GM12873 (cell line): ENCODE measurements around the gene LSM5.

Experiments
- TF ChIP-seq, protein P1 (sequence below): IDR thresholded peaks from 2 replicates; pipeline ENCODE4 v1.5.1; 2012; ENCODE audit warnings: low read depth, mild to moderate bottlenecking, moderate library complexity, low read length, control low read depth; ENCODE audit not compliant: insufficient read depth; ENCODE audit errors: missing control alignments

Gene LSM5

DNA sequence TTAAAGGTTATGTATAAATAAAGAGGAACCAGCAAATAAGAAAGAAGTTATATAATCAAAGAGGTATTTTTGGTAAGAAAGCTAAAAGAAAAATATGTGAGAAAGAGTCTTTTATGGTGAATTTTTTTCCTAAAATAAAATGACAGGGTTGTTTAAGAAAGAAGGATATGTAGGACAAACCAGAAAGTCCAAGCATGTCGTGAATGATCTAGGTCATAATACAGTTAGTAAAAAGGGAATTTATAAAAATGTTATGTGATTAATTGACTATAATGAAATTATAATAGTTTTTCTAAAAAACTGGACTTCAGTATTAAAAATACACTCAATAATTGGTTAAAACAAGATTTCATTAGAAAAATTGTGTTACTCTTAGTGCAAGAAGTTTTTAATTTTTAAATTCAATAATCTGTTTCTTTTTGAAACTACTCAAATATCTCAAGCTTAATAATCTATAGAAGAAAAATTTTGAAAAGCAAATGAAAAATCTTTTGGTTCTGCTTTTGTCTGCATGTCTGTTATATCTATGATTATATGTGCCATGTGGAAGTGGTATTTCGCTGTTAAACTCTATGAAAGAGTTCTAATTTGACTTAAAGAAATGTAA is 28.5 kb upstream of the LSM5 start:
- TF ChIP-seq, protein P1, sequence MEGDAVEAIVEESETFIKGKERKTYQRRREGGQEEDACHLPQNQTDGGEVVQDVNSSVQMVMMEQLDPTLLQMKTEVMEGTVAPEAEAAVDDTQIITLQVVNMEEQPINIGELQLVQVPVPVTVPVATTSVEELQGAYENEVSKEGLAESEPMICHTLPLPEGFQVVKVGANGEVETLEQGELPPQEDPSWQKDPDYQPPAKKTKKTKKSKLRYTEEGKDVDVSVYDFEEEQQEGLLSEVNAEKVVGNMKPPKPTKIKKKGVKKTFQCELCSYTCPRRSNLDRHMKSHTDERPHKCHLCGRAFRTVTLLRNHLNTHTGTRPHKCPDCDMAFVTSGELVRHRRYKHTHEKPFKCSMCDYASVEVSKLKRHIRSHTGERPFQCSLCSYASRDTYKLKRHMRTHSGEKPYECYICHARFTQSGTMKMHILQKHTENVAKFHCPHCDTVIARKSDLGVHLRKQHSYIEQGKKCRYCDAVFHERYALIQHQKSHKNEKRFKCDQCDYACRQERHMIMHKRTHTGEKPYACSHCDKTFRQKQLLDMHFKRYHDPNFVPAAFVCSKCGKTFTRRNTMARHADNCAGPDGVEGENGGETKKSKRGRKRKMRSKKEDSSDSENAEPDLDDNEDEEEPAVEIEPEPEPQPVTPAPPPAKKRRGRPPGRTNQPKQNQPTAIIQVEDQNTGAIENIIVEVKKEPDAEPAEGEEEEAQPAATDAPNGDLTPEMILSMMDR, result no peak

DNA sequence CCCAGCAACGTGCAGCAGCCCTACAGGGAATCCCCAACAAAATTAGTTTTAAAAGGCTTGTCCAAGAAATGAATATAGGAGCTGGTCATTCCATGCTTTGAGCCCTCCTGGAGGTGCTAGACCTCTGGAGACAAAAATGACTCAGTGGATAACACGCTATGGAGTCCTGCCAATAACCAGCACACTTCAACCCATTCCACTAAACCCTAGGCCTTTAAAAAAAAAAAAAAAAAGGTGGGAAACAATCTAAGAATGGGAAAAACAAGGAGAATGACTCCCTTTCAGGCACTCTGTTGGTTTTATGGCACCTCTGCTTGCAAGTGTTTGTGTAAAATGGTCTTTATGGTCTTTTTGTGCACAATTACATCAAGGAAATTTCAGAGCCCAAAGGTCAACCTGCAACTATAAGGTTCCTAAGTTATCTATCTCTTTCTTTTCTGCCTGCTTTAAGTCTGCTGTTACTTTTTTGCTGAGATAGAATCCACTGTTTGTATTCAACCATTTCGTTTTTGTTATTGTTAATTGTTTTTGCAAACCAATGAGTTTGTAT is 26.4 kb upstream of the LSM5 start:
- TF ChIP-seq, protein P1, result no peak

DNA sequence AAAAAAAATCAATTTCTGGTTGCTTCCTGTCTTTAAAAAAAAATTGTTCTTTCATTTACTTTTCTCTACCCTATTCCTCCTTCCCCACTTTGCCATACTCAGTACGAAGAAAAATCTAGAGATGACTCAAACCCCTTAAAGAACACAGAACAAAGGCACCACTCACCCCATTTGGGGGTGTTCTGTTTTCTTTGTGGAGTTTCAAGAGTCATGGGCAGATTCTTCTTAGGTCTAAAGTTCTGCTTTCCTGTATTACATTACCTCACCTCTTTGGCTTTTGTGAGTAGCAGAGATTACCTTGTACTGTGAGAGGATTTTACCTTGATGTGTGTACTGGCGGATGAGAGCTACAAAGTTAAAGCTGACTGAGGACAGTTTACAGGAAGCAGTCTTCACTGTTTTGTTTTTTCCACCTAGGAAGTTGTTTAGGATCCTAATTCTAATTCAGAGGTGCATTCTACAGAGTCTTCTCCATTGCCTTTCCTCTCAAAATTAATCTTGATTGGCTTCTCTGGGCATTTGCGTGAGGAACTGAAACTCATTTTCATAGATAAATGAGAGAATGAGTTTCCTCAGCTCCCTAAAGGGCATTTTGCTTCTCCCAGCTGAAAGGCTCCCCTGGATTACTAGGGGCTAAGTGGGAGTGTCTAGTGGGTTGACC is 25.8 kb upstream of the LSM5 start:
- TF ChIP-seq, protein P1, result no peak

DNA sequence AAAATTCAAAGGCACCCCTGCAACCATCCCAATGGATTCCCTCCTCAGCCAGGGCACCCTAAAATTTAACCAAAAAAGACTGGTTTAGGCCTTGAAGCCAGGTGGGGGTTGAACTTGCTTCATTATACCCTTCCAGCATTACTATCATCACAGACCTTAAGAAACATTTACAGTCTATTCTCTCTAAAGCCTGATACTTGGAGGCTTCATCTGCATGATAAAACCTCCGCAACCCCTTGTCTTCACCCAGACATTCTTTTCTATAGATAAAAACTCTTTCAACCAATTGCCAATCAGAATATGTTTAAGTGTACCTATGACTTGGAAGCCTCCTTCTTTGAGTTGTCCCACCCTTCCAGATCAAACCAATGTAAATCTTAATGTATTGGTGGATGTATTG is 23.0 kb upstream of the LSM5 start:
- TF ChIP-seq, protein P1, result no peak

DNA sequence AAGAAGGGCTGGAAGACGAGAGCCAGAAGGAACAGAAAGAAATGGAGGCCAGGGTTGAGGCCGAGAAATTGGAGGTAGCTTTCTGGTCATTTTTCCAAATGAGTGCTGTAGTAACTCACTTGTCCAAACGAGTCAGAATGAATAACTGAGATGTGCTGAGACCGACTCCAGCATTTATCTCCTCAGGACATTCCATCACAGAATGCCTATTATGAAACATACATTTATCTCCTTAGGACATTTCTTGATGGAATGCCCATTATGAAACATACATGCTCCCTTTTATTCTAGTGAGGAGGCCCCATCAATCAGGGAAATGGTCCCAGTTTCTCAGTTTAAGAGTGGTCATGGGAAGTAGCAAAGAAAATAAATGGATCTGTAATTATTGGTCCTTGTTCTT is 21.6 kb upstream of the LSM5 start:
- TF ChIP-seq, protein P1, result no peak

DNA sequence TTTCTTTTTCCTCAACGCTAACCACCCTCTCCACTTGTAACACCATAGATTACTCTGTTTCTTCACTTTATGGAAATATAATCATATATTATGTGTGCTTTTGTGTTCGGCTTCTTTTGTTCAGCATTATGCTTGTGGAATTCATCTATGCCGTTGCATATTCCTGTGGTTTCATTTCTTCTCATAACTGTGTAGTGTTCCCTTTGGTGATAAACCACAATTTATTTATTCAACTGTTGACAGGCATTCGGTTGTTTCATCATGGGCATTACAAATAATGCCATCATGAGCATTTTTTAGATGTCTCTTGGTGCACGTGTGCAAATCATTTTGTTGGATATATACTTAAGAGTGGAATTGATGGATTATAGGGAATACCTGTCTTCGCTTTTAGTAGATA is 17.2 kb upstream of the LSM5 start:
- TF ChIP-seq, protein P1, result no peak

DNA sequence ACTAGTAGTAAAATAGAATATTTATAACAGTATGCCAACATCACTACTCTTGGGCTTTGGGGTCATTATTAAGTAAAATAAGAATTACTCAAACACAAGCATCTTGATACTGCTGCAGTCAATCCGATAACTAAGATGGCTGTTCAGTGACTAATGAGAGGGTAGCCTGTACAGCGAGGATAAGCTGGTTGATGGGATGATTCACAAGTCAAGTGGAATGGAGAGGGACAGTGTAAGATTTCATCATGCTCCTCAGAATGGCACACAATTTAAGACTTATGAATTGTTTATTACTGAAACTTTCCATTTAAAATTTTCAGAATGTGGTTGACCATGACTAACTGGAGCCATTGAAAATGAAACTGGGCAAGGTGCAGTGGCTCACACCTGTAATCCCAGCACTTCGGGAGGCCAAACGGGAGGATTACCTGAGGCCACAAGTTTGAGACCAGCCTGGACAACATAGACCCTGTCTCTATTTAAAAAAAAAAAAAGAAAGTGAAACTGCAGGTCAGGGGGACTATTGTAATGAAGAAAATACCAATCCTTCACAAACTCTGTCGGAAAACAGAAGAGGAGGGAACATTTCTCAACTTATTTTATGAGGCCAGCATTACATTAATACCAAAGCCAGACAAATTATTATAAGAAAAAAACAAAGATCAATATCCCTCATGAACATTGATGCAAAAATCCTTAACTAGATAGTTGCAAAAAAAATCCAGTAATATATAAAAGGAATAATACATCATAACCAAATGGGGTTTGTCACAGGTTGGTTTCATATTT is 16.3 kb upstream of the LSM5 start:
- TF ChIP-seq, protein P1, result no peak
